HepG2 (cell line): ENCODE measurements around the gene FLT3LG. TPM values are rescaled to one million over a fixed set of nuclear protein-coding genes. Genes with fewer than 3 reads are reported as not detected.

Experiments used
- ARID3A ChIP-seq: IDR thresholded peaks from 2 replicates; pipeline ENCODE4 v1.6.1; 2012; ENCODE audit warnings: low read depth, low read length, improper control_type of control experiment
- CEBPB ChIP-seq: IDR thresholded peaks from 2 replicates; pipeline ENCODE4 v1.6.1; 2011; ENCODE audit warnings: low read depth, low read length, improper control_type of control experiment, borderline replicate concordance
- HMGXB3 ChIP-seq: sonication (generic); formaldehyde crosslinking; IDR thresholded peaks from 2 replicates; pipeline ENCODE4 v1.4.0; 2020; ENCODE audit warnings: missing genetic modification reagents, borderline replicate concordance
- LCORL ChIP-seq, 2 experiments: fragments of 450-650 bp in 1 of 2; sonication (generic) in 1 of 2; formaldehyde crosslinking in 1 of 2; IDR thresholded peaks; 2 replicates each; pipeline versions ENCODE4 v1.5.0 to v1.6.1; 2017 to 2020; ENCODE audit warnings: antibody characterized with exemption in 1 of 2, missing genetic modification reagents in 1 of 2
- MXI1 ChIP-seq: IDR thresholded peaks from 3 replicates; pipeline ENCODE4 v1.6.1; 2012; ENCODE audit warnings: low read depth, low read length, inconsistent platforms, borderline replicate concordance
- NCOA5 ChIP-seq: sonication (generic); formaldehyde crosslinking; IDR thresholded peaks from 2 replicates; pipeline ENCODE4 v1.4.0; 2020; ENCODE audit warnings: missing genetic modification reagents
- NONO ChIP-seq, 2 experiments: fragments of 450-650 bp in 1 of 2; sonication (generic) in 1 of 2; formaldehyde crosslinking in 1 of 2; IDR thresholded peaks in 1 of 2; conservative IDR thresholded peaks in 1 of 2; 2 replicates each; pipeline versions ENCODE4 v1.6.1 to v1.8.0; 2017 to 2022; ENCODE audit warnings: mild to moderate bottlenecking in 1 of 2, missing genetic modification reagents in 1 of 2, moderate library complexity in 1 of 2
- PRPF4 ChIP-seq: fragments of 200-400 bp; formaldehyde crosslinking; IDR thresholded peaks from 2 replicates; pipeline ENCODE4 v1.6.1; 2016; ENCODE audit warnings: low read length, low read depth; ENCODE audit not compliant: poor library complexity, severe bottlenecking
- SMYD3 ChIP-seq: sonication (generic); formaldehyde crosslinking; IDR thresholded peaks from 2 replicates; pipeline ENCODE4 v1.8.1; 2023; ENCODE audit warnings: mild to moderate bottlenecking, missing genetic modification reagents
- TFDP1 ChIP-seq: IDR thresholded peaks from 2 replicates; pipeline ENCODE4 v1.6.1; 2016; ENCODE audit warnings: missing compliant biosample characterization, missing genetic modification reagents, borderline replicate concordance
- ZBTB20 ChIP-seq: sonication (generic); formaldehyde crosslinking; IDR thresholded peaks from 2 replicates; pipeline ENCODE4 v1.8.1; 2023; ENCODE audit warnings: missing genetic modification reagents, low read depth, mild to moderate bottlenecking, borderline replicate concordance
- ZBTB34 ChIP-seq: sonication (generic); formaldehyde crosslinking; IDR thresholded peaks from 2 replicates; pipeline ENCODE4 v1.8.0; 2022; ENCODE audit warnings: mild to moderate bottlenecking, missing genetic modification reagents
- ZNF280D ChIP-seq: sonication (generic); formaldehyde crosslinking; IDR thresholded peaks from 2 replicates; pipeline ENCODE4 v1.5.1; 2020; ENCODE audit warnings: mild to moderate bottlenecking, missing genetic modification reagents
- ZNF441 ChIP-seq: sonication (generic); formaldehyde crosslinking; IDR thresholded peaks from 2 replicates; pipeline ENCODE4 v1.7.0; 2021; ENCODE audit warnings: missing genetic modification reagents, borderline replicate concordance
- ZNF644 ChIP-seq: IDR thresholded peaks from 2 replicates; pipeline ENCODE4 v1.6.1; 2016; ENCODE audit warnings: low read depth
- polyA plus RNA-seq, 8 experiments: library from polyadenylated mRNA; depleted of rRNA in 3 of 8; stranded (reverse) in 7 of 8; unstranded in 1 of 8; fragments of >200 nt; fragmentation: Illumina TruSeq in 4 of 8; extraction: Trizol in 4 of 8; gene quantifications; 2 replicates each; pipeline versions ENCODE4 v1.2.1 to v1.2.3, GENCODE V29; 2011 to 2016; ENCODE audit warnings: low read depth in 4 of 8, missing spikeins in 1 of 8, mixed read lengths in 1 of 8; ENCODE audit not compliant: insufficient read depth in 1 of 8
- total RNA-seq, 5 experiments: library from RNA; depleted of rRNA; stranded (reverse); fragments of >200 nt; fragmentation: Illumina TruSeq; extraction: Trizol; gene quantifications; 2 replicates each; pipeline ENCODE4 v1.2.3, GENCODE V29; 2016; ENCODE audit warnings: low read depth in 1 of 5

FLT3LG gene
- total and polyA plus RNA-seq, 2 of the 13 experiments (the other 11 are each of a cell fraction or from before 2014, with no cell fraction given) = 1.5 to 2.6 TPM

GRCh38 chr19:49443366-49444099, 30.5 kb upstream of the FLT3LG start (continued):
- TF ChIP-seq ZNF280D (CRISPR knock-in tag) (no peak), LCORL (IDR thresholded peaks at IDR 0.05) (no peak), LCORL (CRISPR knock-in tag; IDR thresholded peaks at IDR 0.05) (peak; percentile 61), ZNF441 (CRISPR knock-in tag) (no peak), HMGXB3 (no peak), ARID3A (no peak), NONO (IDR thresholded peaks at IDR 0.05) (no peak), NONO (CRISPR knock-in tag; conservative IDR thresholded peaks at IDR 0.05) (no peak; the same call in 1 of the 2 replicates), SMYD3 (CRISPR knock-in tag) (no peak), NCOA5 (no peak), PRPF4 (no peak), ZBTB34 (CRISPR knock-in tag) (no peak), TFDP1 (no peak), MXI1 (peak; percentile 64; the same call in 1 of the 3 replicates), ZNF644 (CRISPR knock-in tag) (no peak), CEBPB (no peak), ZBTB20 (CRISPR knock-in tag) (no peak)
